ENCODE data around the gene C4BPA. TPM values are rescaled to one million over a fixed set of nuclear protein-coding genes. Genes with fewer than 3 reads are reported as not detected.

The C4BPA gene
- total RNA-seq, 4 donors from 2014 or later = 1.5 TPM; not detected in 3

DNA sequence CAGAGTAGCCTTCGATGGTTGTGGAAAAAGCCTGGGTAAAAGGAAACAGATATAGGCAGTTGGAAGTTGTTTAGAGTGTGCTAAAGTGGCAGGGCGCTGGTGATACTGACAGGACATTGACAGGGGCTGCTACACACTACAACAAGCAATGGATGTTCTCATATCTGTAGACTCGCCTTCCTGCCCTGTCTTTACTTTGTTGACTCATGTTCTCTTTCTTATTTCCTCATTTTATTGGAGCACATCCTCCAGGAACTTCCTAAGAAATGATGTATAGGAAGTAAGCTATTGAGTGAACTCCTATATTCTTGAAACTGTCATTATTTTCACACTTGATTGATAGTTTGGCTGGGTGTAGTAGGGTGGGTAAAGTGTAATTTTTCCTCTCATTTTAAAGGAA is 51.0 kb downstream of the C4BPA start:
- Histone ChIP-seq H3K4me1 (no peaks in the 10 kb centered on the region), H3K36me3 (no peaks in the 10 kb centered on the region), H3K27me3 (no peaks in the 10 kb centered on the region), H3K27ac (no peak overlapping the region), H3K9me3 (no peaks in the 10 kb centered on the region), H3K4me3 (no peak overlapping the region)
- TF ChIP-seq, protein P1, sequence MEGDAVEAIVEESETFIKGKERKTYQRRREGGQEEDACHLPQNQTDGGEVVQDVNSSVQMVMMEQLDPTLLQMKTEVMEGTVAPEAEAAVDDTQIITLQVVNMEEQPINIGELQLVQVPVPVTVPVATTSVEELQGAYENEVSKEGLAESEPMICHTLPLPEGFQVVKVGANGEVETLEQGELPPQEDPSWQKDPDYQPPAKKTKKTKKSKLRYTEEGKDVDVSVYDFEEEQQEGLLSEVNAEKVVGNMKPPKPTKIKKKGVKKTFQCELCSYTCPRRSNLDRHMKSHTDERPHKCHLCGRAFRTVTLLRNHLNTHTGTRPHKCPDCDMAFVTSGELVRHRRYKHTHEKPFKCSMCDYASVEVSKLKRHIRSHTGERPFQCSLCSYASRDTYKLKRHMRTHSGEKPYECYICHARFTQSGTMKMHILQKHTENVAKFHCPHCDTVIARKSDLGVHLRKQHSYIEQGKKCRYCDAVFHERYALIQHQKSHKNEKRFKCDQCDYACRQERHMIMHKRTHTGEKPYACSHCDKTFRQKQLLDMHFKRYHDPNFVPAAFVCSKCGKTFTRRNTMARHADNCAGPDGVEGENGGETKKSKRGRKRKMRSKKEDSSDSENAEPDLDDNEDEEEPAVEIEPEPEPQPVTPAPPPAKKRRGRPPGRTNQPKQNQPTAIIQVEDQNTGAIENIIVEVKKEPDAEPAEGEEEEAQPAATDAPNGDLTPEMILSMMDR (IDR thresholded peaks at IDR 0.05) = no peak
- TF ChIP-seq POLR2A (IDR thresholded peaks at IDR 0.05) = no peak
- no peak for DNase-seq
- intact Hi-C loops (cut with DNase I; ENCODE audit: low total_unique reads) = no loop called here

DNA sequence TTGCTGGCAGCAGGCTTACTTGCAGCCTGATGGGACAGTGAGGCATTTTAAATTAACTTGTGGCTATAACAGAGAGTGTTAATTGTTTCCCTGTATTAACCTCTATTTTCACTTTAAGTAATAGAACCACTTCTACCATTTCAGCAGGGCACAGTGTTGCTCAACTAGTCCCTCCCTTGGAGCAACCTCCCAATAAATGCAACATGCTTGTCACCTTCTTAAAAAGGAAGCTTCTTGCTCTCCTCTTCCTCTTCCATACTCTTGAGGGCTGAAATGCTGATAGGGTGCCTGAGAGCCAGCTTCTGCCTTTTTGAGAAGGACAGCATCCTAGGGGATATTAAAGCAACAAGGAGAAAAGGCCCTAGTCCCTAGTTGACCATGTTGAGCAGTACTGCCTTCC is 52.1 kb downstream of the C4BPA start:
- H3K27ac ChIP-seq = no peak overlapping the region
- no peaks in the 10 kb centered on the region for H3K27me3 ChIP-seq
- no peak for TF ChIP-seq POLR2A (IDR thresholded peaks at IDR 0.05)
- TF ChIP-seq, protein P1 (IDR thresholded peaks at IDR 0.05) = no peak
- no peaks in the 10 kb centered on the region for H3K4me1 ChIP-seq
- intact Hi-C loops (cut with DNase I; ENCODE audit: low total_unique reads) = no loop called here
- no peaks in the 10 kb centered on the region for H3K36me3 ChIP-seq
- no peak overlapping the region for H3K4me3 ChIP-seq
- H3K9me3 ChIP-seq = no peaks in the 10 kb centered on the region
- DNase-seq = no peak

DNA sequence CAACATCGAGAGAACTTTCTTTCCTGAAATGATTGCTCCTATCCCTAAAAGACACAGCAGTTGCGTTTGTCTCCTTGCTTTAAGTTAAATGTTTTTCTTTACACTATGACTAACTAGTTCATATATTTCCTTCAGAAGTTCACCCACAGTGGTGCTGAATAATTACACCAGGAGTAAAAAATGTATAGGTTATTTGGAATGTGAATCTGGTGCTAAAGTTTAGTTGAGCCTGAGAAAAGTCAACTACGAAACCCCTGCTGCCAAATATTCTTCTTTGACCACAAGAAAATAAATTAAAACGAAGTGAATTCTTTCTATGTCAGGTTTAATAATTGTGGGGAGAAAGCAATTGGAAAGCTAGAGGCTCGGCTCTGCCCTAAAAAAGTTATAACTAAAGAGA is 52.8 kb downstream of the C4BPA start:
- no peaks in the 10 kb centered on the region for H3K9me3 ChIP-seq
- no peak overlapping the region for H3K27ac ChIP-seq
- intact Hi-C loops (cut with DNase I; ENCODE audit: low total_unique reads) = no loop called here
- H3K27me3 ChIP-seq = no peaks in the 10 kb centered on the region
- H3K4me3 ChIP-seq = no peak overlapping the region
- no peak for TF ChIP-seq POLR2A (IDR thresholded peaks at IDR 0.05)
- TF ChIP-seq, protein P1 (IDR thresholded peaks at IDR 0.05) = no peak
- H3K4me1 ChIP-seq = no peaks in the 10 kb centered on the region
- no peaks in the 10 kb centered on the region for H3K36me3 ChIP-seq
- DNase-seq = no peak

DNA sequence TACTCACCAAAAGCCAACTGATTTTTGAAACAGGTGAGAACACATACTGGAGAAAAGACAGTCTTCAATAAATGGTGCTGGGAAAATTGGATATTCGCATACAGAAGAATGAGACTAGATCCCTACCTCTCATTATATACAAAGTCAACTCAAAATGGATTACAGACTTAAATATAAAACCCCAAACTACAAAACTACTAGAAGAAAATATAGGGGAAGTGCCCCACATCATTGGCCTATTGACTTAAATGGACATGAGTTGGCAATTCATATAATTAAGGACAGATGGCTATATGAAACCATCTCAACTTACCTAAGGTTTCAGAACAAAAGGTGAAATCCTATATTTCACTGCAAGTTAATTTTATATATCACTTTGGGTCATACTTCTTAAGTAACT is 60.1 kb downstream of the C4BPA start:
- H3K4me1 ChIP-seq = no peaks in the 10 kb centered on the region
- no peak overlapping the region for H3K4me3 ChIP-seq
- TF ChIP-seq POLR2A (IDR thresholded peaks at IDR 0.05) = no peak
- TF ChIP-seq, protein P1 (IDR thresholded peaks at IDR 0.05) = no peak
- no peak overlapping the region for H3K27ac ChIP-seq
- intact Hi-C loops (cut with DNase I; ENCODE audit: low total_unique reads) = no loop called here
- no peaks in the 10 kb centered on the region for H3K27me3 ChIP-seq
- no peaks in the 10 kb centered on the region for H3K9me3 ChIP-seq
- H3K36me3 ChIP-seq = no peaks in the 10 kb centered on the region
- DNase-seq = no peak

DNA sequence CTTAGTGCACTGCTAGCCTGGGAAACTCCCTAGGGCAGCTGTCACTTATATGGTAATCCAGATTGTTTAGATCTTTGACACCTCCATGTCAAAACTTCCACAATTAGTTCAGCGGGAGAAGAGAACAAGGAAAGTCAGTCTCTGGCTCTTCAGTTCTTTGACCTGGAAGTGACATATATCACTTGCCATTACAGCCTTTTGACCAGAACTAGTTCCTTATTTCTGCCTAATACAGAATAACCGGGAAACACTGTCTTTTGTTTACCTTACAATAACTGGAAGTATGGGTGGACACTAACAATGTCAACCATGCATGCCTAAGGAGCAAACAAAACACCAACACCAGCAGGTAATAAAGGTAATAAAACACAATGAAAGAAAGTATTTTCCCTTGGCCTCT is 68.3 kb downstream of the C4BPA start:
- H3K4me3 ChIP-seq = no peak overlapping the region
- DNase-seq = no peak
- intact Hi-C loops (cut with DNase I; ENCODE audit: low total_unique reads) = no loop called here
- H3K36me3 ChIP-seq = no peaks in the 10 kb centered on the region
- no peaks in the 10 kb centered on the region for H3K27me3 ChIP-seq
- TF ChIP-seq, protein P1 (IDR thresholded peaks at IDR 0.05) = no peak
- TF ChIP-seq POLR2A (IDR thresholded peaks at IDR 0.05) = no peak
- H3K4me1 ChIP-seq = no peaks in the 10 kb centered on the region
- peaks cover 0 to 3% of the 10 kb centered on the region in 2 donors for H3K9me3 ChIP-seq
- no peak overlapping the region for H3K27ac ChIP-seq

All from uterus (tissue), 4 donors.